Breast epithelium (tissue), 4 donors: Measurements from ENCODE around the gene MUC2. TPM values are rescaled to one million over a fixed set of nuclear protein-coding genes. Genes with fewer than 3 reads are reported as not detected.

Experiments used
- DNase-seq, 2 donors: peaks; one replicate each; pipeline ENCODE4 v3.0.0-alpha.2; 2019; ENCODE audit warnings: low spot score in 2 of 2
- H3K27ac ChIP-seq, 2 donors: fragments of 200-600 bp; sonication (generic) in 1 of 2; one replicate each; pipeline ENCODE4 v1.5.1; 2016 to 2019; ENCODE audit warnings: mild to moderate bottlenecking in 1 of 2
- H3K27me3 ChIP-seq, 2 donors: fragments of 200-600 bp; sonication (generic) in 1 of 2; one replicate each; pipeline versions ENCODE4 v1.5.1 to v1.6.0; 2017 to 2019; ENCODE audit warnings: control low read depth in 1 of 2, mild to moderate bottlenecking in 1 of 2
- H3K36me3 ChIP-seq: fragments of 200-600 bp; one replicate; pipeline ENCODE4 v1.5.1; 2019
- H3K4me1 ChIP-seq, 2 donors: fragments of 200-600 bp; sonication (generic); one replicate each; pipeline ENCODE4 v1.5.1; 2016 to 2019; ENCODE audit warnings: control low read depth in 1 of 2
- H3K4me3 ChIP-seq, 3 donors: fragments of 200-600 bp; sonication (generic); 1 replicate in 2 of 3; 2 replicates in 1 of 3; pipeline ENCODE4 v1.5.1; 2016 to 2019; ENCODE audit warnings: mild to moderate bottlenecking in 3 of 3, moderate library complexity in 2 of 3
- H3K9me3 ChIP-seq, 2 donors: fragments of 200-600 bp; sonication (generic) in 1 of 2; one replicate each; pipeline ENCODE4 v1.5.1; 2016 to 2019; ENCODE audit warnings: control low read depth in 1 of 2
- CTCF ChIP-seq, 3 donors: fragments of 450-650 bp; IDR thresholded peaks; one replicate each; pipeline ENCODE4 v1.5.1; 2016 to 2017; ENCODE audit warnings: antibody characterized with exemption in 3 of 3, mild to moderate bottlenecking in 3 of 3, moderate library complexity in 3 of 3
- POLR2A ChIP-seq: fragments of 450-650 bp; IDR thresholded peaks from one replicate; pipeline ENCODE4 v1.6.1; 2016; ENCODE audit warnings: antibody characterized with exemption, mild to moderate bottlenecking, moderate library complexity
- POLR2AphosphoS5 ChIP-seq, 3 donors: sonication (generic); formaldehyde crosslinking; IDR thresholded peaks; one replicate each; pipeline ENCODE4 v1.6.1; 2017; ENCODE audit warnings: antibody characterized with exemption in 3 of 3
- intact Hi-C: fragments of 100-400 bp; cut with DNase I; formaldehyde crosslinking; loops from one replicate; pipeline ENCODE4 v1.15.1; 2023; ENCODE audit warnings: low total_unique reads
- total RNA-seq, 3 donors: library from RNA; depleted of rRNA; stranded (reverse); fragments of >200 nt; gene quantifications; one replicate each; pipeline ENCODE4 v1.1.0, GENCODE V29; 2016

MUC2 gene
- total RNA-seq, 3 donors from 2014 or later, result 0.66 TPM; not detected in 2

DNA sequence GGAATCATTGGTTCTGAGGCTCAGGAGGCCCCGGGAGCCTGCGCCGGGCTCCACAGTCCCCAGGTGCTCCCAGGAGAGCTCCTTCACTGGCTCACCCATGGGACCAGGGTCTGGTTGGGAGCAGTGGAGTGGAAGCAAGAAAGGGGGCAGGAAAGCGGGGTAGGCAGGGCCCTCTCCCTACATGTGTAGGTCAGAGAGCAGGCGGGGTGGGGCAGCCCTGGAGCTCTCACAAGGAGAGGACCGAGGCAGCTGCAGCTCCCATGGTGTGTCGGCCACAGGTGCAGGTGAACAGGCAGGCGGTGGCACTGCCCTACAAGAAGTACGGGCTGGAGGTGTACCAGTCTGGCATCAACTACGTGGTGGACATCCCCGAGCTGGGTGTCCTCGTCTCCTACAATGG is 28.3 kb downstream of the MUC2 start:
- no peaks in the 10 kb centered on the region for H3K4me1 ChIP-seq
- H3K27ac ChIP-seq, result no peak overlapping the region
- no peaks in the 10 kb centered on the region for H3K9me3 ChIP-seq
- TF ChIP-seq POLR2A, result no peak
- no peak for TF ChIP-seq CTCF (IDR thresholded peaks at IDR 0.05)
- no peak for TF ChIP-seq POLR2AphosphoS5 (IDR thresholded peaks at IDR 0.05)
- H3K36me3 ChIP-seq, result no peaks in the 10 kb centered on the region
- no peak for DNase-seq
- intact Hi-C loops, result no loop called here
- peaks cover 0 to 11% of the 10 kb centered on the region in 2 donors for H3K27me3 ChIP-seq
- no peak overlapping the region for H3K4me3 ChIP-seq

GRCh38 chr11:1103401-1104360 is 29.0 kb downstream of the MUC2 start:
- Histone ChIP-seq H3K36me3 (no peaks in the 10 kb centered on the region), H3K27ac (no peak overlapping the region), H3K4me1 (no peaks in the 10 kb centered on the region), H3K27me3 (peaks cover 0 to 18% of the 10 kb centered on the region in 2 donors), H3K9me3 (no peaks in the 10 kb centered on the region), H3K4me3 (no peak overlapping the region)
- TF ChIP-seq CTCF (IDR thresholded peaks at IDR 0.05), result no peak
- intact Hi-C loops, result no loop called here
- no peak for DNase-seq

GRCh38 chr11:1104411-1105182 is 29.9 kb downstream of the MUC2 start:
- intact Hi-C loops, result no loop called here
- H3K4me1 ChIP-seq, result no peaks in the 10 kb centered on the region
- peaks cover 0 to 25% of the 10 kb centered on the region in 2 donors for H3K27me3 ChIP-seq
- TF ChIP-seq CTCF (IDR thresholded peaks at IDR 0.05) (no peak), POLR2A (no peak), POLR2AphosphoS5 (IDR thresholded peaks at IDR 0.05) (no peak)
- H3K36me3 ChIP-seq, result no peaks in the 10 kb centered on the region
- H3K27ac ChIP-seq, result no peak overlapping the region
- DNase-seq, result no peak
- H3K9me3 ChIP-seq, result no peaks in the 10 kb centered on the region
- H3K4me3 ChIP-seq, result no peak overlapping the region

DNA sequence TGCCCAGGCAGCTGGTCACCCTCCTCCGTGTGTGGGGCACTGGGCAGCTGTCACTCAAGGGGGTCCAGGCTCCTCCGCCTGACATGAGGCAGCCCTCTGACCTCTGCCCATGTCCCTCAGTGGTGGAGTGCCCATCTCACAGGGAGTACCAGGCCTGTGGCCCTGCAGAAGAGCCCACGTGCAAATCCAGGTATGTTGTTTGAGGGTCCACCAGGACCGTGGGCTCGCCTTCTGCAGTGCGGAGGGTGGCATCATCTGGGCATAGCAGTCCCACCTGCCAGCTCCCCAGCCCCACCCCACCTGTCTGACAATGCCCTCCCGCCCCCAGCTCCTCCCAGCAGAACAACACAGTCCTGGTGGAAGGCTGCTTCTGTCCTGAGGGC is 30.5 kb downstream of the MUC2 start:
- TF ChIP-seq CTCF (IDR thresholded peaks at IDR 0.05), result no peak
- TF ChIP-seq POLR2A, result no peak
- no peak for TF ChIP-seq POLR2AphosphoS5 (IDR thresholded peaks at IDR 0.05)
- Histone ChIP-seq H3K27me3 (peaks cover 0 to 31% of the 10 kb centered on the region in 2 donors), H3K36me3 (no peaks in the 10 kb centered on the region), H3K27ac (no peak overlapping the region), H3K4me3 (no peak overlapping the region), H3K4me1 (no peaks in the 10 kb centered on the region), H3K9me3 (no peaks in the 10 kb centered on the region)
- no peak for DNase-seq
- intact Hi-C loops, result no loop called here

DNA sequence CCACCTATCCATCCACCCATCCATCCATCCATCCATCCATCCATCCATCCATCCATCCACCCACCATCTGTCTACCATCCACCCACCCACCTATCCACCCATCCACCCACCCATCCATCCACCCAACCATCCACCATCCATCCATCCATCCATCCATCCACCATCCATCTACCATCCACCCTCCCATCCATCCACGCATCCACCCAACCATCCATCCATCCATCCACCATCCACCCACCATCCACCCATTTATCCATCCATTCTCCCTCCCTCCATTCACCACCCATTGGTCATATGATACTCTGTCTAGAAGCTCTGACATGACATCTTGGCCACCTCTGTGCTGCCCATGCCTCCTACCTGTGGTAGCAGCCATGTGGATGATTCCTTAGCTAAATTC is 31.7 kb downstream of the MUC2 start:
- no peaks in the 10 kb centered on the region for H3K4me1 ChIP-seq
- no peaks in the 10 kb centered on the region for H3K9me3 ChIP-seq
- intact Hi-C loops, result no loop called here

More for the DNA sequence above, 31.7 kb downstream of the MUC2 start:
- Histone ChIP-seq H3K4me3 (no peak overlapping the region), H3K27ac (no peak overlapping the region), H3K27me3 (peaks cover 0 to 31% of the 10 kb centered on the region in 2 donors), H3K36me3 (no peaks in the 10 kb centered on the region)
- TF ChIP-seq POLR2A, result no peak
- TF ChIP-seq POLR2AphosphoS5 (IDR thresholded peaks at IDR 0.05), result no peak
- TF ChIP-seq CTCF (IDR thresholded peaks at IDR 0.05), result no peak
- DNase-seq, result no peak
